HL-60 (cell line): ENCODE measurements around the gene PDLIM5.

Source experiments
- CTCF ChIP-seq: IDR thresholded peaks from one replicate; pipeline ENCODE4 v1.5.1; 2011; ENCODE audit warnings: low read length, control low read depth, inconsistent platforms; ENCODE audit not compliant: insufficient read depth
- POLR2AphosphoS5 ChIP-seq: IDR thresholded peaks from 2 replicates; pipeline ENCODE4 v1.6.1; 2012; ENCODE audit warnings: low read depth

GRCh38 chr4:94544811-94545210 lies 93.1 kb downstream of the PDLIM5 start:
- TF ChIP-seq CTCF (no peak), POLR2AphosphoS5 (no peak)
